SK-N-SH treated with all-trans-retinoic acid at 6 μM for 48 hours (cell line): ENCODE measurements around the gene ARPC2.

Experiments used
- ATAC-seq: fragments of 200-7000 bp; cut with Tn5 transposase; 3 replicates; pipeline ENCODE4 v1.9.1; 2020; ENCODE audit warnings: mild to moderate bottlenecking, moderate library complexity
- BACH2 ChIP-seq: fragments of 250-450 bp; sonication (Bioruptor Pico); IDR thresholded peaks from 2 replicates; pipeline ENCODE4 v1.9.0; 2021; ENCODE audit warnings: mild to moderate bottlenecking, borderline replicate concordance
- CREB5 ChIP-seq: fragments of 250-450 bp; sonication (Bioruptor Pico); IDR thresholded peaks from 2 replicates; pipeline ENCODE4 v1.5.1; 2020; ENCODE audit warnings: low read depth, mild to moderate bottlenecking, moderate library complexity
- CSDC2 ChIP-seq: fragments of 250-450 bp; sonication (Bioruptor Pico); IDR thresholded peaks from 2 replicates; pipeline ENCODE4 v1.5.0; 2020; ENCODE audit warnings: mild to moderate bottlenecking, moderate library complexity
- GLIS3 ChIP-seq: fragments of 250-450 bp; sonication (Bioruptor Pico); IDR thresholded peaks from 2 replicates; pipeline ENCODE4 v1.5.0; 2020; ENCODE audit warnings: mild to moderate bottlenecking, moderate library complexity
- ISL1 ChIP-seq: fragments of 250-450 bp; sonication (Bioruptor Pico); IDR thresholded peaks from 2 replicates; pipeline ENCODE4 v2.1.2; 2022; ENCODE audit warnings: mild to moderate bottlenecking, moderate library complexity
- OSR1 ChIP-seq: fragments of 250-450 bp; sonication (Bioruptor Pico); IDR thresholded peaks from 2 replicates; pipeline ENCODE4 v1.8.0; 2022; ENCODE audit warnings: moderate library complexity, mild to moderate bottlenecking, inconsistent platforms
- PATZ1 ChIP-seq: fragments of 250-450 bp; sonication (Bioruptor Pico); IDR thresholded peaks from 2 replicates; pipeline ENCODE4 v1.8.0; 2020; ENCODE audit warnings: mild to moderate bottlenecking, moderate library complexity, borderline replicate concordance
- POU6F1 ChIP-seq: fragments of 250-450 bp; sonication (Bioruptor Pico); IDR thresholded peaks from 2 replicates; pipeline ENCODE4 v1.8.0; 2021; ENCODE audit warnings: low read depth, mild to moderate bottlenecking, moderate library complexity, borderline replicate concordance
- PPARA ChIP-seq: fragments of 250-450 bp; sonication (Bioruptor Pico); IDR thresholded peaks from 2 replicates; pipeline ENCODE4 v1.5.0; 2020; ENCODE audit warnings: mild to moderate bottlenecking, borderline replicate concordance
- RARB ChIP-seq: fragments of 250-450 bp; sonication (Bioruptor Pico); IDR thresholded peaks from 2 replicates; pipeline ENCODE4 v1.8.0; 2021; ENCODE audit warnings: mild to moderate bottlenecking, moderate library complexity
- SNAI2 ChIP-seq: fragments of 250-450 bp; sonication (Bioruptor Pico); IDR thresholded peaks from 2 replicates; pipeline ENCODE4 v1.5.0; 2020; ENCODE audit warnings: mild to moderate bottlenecking, moderate library complexity
- TCF4 ChIP-seq: fragments of 250-450 bp; sonication (Bioruptor Pico); IDR thresholded peaks from 2 replicates; pipeline ENCODE4 v1.8.0; 2021; ENCODE audit warnings: mild to moderate bottlenecking, moderate library complexity, borderline replicate concordance
- TOX ChIP-seq: fragments of 250-450 bp; sonication (Bioruptor Pico); IDR thresholded peaks from 2 replicates; pipeline ENCODE4 v1.8.0; 2021; ENCODE audit warnings: mild to moderate bottlenecking, moderate library complexity, borderline replicate concordance
- TSHZ2 ChIP-seq: fragments of 250-450 bp; sonication (Bioruptor Pico); IDR thresholded peaks from 2 replicates; pipeline ENCODE4 v1.5.0; 2020; ENCODE audit warnings: mild to moderate bottlenecking, moderate library complexity
- ZC3H10 ChIP-seq: fragments of 250-450 bp; sonication (Bioruptor Pico); IDR thresholded peaks from 2 replicates; pipeline ENCODE4 v1.5.1; 2021; ENCODE audit warnings: mild to moderate bottlenecking, moderate library complexity
- ZFP3 ChIP-seq: fragments of 250-450 bp; sonication (Bioruptor Pico); IDR thresholded peaks from 2 replicates; pipeline ENCODE4 v1.5.0; 2020; ENCODE audit warnings: mild to moderate bottlenecking, moderate library complexity
- ZFP30 ChIP-seq: fragments of 450-650 bp; formaldehyde crosslinking; IDR thresholded peaks from 2 replicates; pipeline ENCODE4 v1.5.0; 2022; ENCODE audit warnings: mild to moderate bottlenecking, moderate library complexity
- ZNF565 ChIP-seq: fragments of 450-650 bp; formaldehyde crosslinking; conservative IDR thresholded peaks from 2 replicates; pipeline ENCODE4 v1.5.0; 2020; ENCODE audit warnings: low read depth, mild to moderate bottlenecking, moderate library complexity
- ZNF70 ChIP-seq: fragments of 450-650 bp; formaldehyde crosslinking; IDR thresholded peaks from 2 replicates; pipeline ENCODE4 v1.5.0; 2020; ENCODE audit warnings: mild to moderate bottlenecking, moderate library complexity
- ZNF8 ChIP-seq: fragments of 450-650 bp; formaldehyde crosslinking; IDR thresholded peaks from 2 replicates; pipeline ENCODE4 v1.5.0; 2020; ENCODE audit warnings: mild to moderate bottlenecking, moderate library complexity

The ARPC2 gene

GRCh38 chr2:218282173-218282991 lies 65.4 kb downstream of the ARPC2 start:
- ATAC-seq = no peak
- TF ChIP-seq ZNF70 = no peak
- TF ChIP-seq CSDC2 = no peak
- no peak for TF ChIP-seq PATZ1 (CRISPR knock-in tag)
- TF ChIP-seq ZFP30 (CRISPR knock-in tag) = no peak
- TF ChIP-seq RARB (CRISPR knock-in tag) = no peak
- no peak for TF ChIP-seq ZNF565 (CRISPR knock-in tag)
- no peak for TF ChIP-seq ISL1
- TF ChIP-seq OSR1 = no peak
- TF ChIP-seq TOX (CRISPR knock-in tag) = no peak
- TF ChIP-seq ZNF8 (CRISPR knock-in tag) = no peak
- TF ChIP-seq ZC3H10 (CRISPR knock-in tag) = no peak
- no peak for TF ChIP-seq TCF4
- TF ChIP-seq POU6F1 (CRISPR knock-in tag) = no peak
- TF ChIP-seq PPARA (CRISPR knock-in tag) = no peak
- TF ChIP-seq CREB5 (CRISPR knock-in tag) = no peak
- TF ChIP-seq SNAI2 (CRISPR knock-in tag) = no peak

- TF ChIP-seq ZNF8 (CRISPR knock-in tag) (no peak), PATZ1 (CRISPR knock-in tag) (no peak), SNAI2 (CRISPR knock-in tag) (no peak)
- ATAC-seq = no peak
Measured at GRCh38 chr2:218284106-218284811, 67.3 kb downstream of the ARPC2 start.

GRCh38 chr2:218285604-218286003 lies 68.6 kb downstream of the ARPC2 start:
- ATAC-seq = no peak
- no peak for TF ChIP-seq BACH2 (CRISPR knock-in tag)
- TF ChIP-seq ZNF8 (CRISPR knock-in tag) = no peak
- TF ChIP-seq TSHZ2 (CRISPR knock-in tag) = no peak
- no peak for TF ChIP-seq ZFP3
- TF ChIP-seq CSDC2 = no peak
- no peak for TF ChIP-seq GLIS3 (CRISPR knock-in tag)
- no peak for TF ChIP-seq ZNF70
- no peak for TF ChIP-seq TOX (CRISPR knock-in tag)
- TF ChIP-seq POU6F1 (CRISPR knock-in tag) = no peak
- TF ChIP-seq SNAI2 (CRISPR knock-in tag) = no peak
